ENCODE results near the gene SLC9A9.

The SLC9A9 gene

DNA sequence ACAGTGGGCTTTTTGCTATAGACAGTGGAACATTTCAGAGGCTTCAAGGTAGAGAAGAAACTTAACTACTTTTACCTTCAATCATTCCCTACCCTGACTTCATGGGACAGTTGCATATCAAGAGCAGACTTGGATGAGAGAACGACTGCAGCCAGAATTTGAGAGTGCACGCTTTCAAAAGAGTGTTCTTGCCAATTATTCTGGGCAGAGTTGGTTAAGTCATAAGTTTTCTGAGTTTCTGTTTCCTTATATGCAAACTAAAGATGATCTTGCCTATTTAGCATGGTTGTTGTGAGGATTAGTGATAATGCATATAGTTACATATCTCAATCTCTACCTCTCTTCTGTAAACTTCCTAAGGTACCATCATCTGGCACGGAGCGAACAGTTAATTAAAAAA is 7.6 kb downstream of the SLC9A9 start:
- DNase-seq: no peak

DNA sequence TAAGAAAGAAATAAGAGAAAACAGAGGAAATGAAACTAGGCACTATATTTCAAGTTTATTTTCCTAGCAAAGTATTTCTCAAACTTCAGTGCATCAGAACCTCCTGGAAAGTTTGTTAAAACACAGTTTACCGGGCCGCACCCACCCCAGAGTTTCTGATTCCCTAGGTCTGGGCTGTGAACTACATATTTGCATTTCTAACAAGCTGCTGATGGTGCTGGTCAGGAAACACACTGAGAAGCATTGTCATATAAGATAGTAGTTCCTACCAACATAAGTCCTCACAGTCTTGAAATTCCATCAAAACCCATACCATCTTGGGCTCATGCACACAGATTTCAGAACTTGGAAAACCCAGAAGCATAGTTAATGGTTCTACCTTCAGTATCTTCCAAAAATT is 8.3 kb downstream of the SLC9A9 start:
- DNase-seq: no peak

DNA sequence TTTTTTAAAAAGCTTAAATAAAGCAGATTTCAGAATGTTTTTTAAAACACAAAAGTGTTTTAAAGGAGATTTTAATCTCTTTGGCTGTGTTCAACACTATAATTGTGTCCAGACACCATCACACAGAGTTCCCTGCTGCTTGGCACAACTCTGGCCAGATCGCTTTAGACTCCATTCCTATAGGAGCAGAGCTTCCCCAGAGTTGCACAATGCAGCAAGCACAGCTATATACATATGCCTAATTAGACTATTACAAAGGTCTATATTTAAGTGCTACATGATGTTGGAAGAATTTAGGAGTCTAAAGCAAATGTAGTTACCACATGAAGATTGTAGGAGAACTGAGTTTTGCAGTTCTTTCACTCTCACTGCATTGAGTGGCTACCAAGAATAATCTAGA is 11.2 kb downstream of the SLC9A9 start:
- DNase-seq: no peak

DNA sequence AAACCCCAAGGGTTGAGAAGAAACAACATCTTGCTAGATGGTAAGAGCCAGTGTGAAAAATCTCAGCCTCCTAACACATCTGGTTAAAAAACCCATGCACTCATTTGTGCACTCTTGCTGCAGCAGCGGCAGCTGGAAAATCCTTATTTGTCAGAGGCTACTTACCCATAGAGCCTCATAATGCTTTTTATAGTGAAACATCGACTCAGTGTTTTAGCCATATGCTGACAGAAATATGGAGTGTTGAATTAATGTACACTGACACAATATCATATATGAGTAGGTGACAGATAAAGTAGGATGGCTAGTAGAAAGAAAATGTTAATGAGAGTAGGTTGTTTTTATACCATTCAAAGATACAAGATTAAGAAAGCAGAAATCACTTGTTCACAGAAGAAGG is 13.0 kb downstream of the SLC9A9 start:
- DNase-seq: no peak

DNA sequence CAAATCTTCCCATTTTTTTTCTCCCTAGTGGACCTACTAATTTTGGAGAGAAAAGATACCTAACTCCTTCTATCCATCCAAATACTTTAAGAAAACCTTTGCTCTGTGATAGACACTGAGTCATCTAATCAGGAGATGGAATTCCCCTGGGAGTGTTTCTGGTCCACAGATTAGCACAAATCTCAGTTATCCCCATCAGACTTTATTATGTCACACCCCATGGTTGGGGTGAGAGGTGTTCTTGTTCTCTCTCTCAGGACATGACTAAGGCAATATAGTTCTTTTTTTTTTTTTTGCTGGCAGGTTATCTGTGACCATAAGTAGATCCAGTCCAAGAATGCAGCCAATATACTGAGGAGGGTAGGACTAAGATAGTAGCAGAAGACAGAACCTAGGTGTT is 15.8 kb downstream of the SLC9A9 start:
- DNase-seq: no peak

DNA sequence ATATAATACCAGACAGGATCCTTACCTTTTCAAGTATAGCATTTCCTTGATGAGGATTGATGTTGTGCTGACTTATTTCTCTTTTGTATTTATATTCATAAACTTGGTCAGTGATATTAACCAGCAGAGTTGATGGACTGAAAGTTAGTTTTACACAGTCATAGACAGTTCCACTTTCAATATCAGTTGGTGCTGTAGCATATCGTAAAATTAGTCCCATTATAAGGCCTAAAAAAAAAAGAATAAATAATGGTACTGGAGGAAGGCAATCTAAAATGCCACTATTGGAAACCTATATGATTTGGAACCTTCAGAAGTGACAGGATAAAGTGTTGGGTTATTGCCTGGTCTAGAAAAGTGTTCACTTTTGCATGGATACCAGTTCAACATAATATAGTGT is 16.3 kb downstream of the SLC9A9 start:
- no peak for DNase-seq

DNA sequence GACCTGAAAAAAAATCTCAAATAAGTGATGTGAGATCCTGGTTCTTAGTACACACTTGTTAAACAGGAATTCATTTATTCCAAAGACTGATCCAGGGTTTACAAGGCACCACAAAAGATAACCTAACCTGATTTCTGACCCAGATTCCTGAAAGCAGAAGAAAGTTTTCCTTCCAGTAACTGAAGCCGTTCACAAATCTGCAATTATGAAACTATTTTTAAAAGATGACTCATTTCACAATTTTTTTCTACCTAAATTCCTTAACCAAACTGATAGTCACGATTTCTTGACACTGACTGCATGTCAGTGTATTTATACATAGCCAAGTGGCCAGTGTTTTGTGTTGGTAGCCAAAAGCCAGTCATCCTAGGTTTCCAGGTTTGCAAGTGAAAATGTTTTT is 17.1 kb downstream of the SLC9A9 start:
- DNase-seq: no peak

DNA sequence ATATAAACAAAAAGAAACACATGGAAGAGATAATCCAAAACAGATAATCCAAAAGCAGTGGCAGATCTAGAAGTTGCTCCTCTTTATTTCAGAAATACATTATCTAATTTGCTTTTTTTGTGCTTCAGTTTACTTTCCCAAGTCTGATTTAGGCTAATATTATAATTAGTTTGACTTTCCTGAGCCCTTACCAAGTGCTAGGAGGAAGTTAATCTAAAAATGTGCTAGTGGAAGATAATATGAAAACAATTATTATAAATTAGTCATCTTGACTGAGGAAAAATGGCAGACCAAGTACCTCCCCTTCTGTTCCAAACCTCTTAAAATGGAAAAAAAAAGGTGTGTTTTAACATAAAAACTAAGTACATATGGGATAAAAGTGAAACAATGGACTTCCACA is 17.5 kb downstream of the SLC9A9 start:
- DNase-seq: no peak

DNA sequence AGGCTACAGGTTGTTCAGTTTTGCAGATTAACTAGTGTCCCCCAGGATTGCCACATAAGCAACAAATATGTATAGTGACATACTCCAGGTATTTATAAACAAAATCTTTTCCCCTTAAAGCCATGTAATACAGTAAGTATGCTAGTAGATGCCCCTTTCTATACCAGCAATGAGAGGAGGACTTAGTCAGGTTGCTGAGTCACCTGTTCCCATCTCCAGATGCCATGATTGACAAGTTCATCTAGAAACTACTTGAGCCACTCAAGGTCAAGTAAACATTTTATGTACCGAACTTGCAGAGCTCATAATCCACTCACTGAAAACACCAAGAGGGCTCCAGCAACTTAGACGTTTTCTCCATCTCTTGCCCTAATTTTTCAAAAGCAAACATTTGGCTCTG is 18.2 kb downstream of the SLC9A9 start:
- no peak for DNase-seq

DNA sequence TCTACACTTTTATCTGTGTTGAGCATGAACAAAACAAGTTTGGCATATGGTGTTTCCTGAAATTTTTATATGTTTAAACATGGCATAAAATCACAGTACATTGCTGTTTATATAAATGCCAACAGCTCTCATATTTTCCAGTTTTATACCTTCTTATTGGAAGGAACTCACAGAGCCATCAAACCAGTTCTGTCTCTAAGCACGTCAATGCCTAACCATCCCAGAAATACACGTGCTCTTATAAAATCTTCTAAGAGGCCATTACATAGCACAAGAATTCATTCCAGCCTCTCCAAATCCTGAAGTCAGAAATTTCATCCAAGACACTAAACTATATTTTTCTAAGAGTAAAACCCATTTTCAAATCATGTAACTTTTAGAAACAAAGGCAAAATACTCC is 20.8 kb downstream of the SLC9A9 start:
- DNase-seq: no peak

DNA sequence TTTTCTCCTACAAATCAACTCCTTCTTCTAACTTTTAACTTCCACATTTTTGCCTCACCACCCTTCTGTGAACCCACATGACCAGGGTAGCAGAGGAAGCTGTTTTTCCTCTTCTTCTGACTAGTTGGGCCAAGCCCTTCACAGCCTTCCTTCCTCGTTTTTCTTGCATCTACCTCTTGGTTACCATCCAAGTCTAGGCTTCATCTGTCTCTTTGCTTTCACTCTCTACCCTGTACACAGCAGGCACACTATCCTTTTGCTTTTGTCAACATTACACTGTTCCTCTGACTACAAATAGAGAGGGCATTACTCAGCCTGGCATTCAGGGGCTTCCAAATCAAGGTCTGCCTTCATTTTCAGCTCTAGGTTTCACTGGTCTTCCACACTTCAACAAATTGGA is 22.0 kb downstream of the SLC9A9 start:
- DNase-seq: no peak

DNA sequence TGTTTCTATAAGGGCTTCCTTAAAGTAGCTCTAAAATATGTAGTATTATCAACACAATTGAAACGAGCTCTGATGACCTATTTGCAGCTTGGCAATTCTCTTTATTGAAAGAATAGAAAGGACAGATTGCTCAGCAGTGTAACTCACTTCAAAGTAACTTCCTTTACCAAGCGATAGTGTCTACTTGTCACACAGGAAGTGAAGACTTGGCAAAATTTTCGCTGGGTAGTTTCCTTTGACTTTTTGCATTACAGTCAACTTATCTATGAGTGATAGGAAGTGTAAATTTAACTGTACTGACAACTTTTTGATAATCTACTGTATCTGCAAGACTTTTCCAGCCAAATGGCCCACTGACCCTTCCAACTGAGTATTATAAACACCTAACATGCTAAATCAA is 22.8 kb downstream of the SLC9A9 start:
- DNase-seq: no peak

DNA sequence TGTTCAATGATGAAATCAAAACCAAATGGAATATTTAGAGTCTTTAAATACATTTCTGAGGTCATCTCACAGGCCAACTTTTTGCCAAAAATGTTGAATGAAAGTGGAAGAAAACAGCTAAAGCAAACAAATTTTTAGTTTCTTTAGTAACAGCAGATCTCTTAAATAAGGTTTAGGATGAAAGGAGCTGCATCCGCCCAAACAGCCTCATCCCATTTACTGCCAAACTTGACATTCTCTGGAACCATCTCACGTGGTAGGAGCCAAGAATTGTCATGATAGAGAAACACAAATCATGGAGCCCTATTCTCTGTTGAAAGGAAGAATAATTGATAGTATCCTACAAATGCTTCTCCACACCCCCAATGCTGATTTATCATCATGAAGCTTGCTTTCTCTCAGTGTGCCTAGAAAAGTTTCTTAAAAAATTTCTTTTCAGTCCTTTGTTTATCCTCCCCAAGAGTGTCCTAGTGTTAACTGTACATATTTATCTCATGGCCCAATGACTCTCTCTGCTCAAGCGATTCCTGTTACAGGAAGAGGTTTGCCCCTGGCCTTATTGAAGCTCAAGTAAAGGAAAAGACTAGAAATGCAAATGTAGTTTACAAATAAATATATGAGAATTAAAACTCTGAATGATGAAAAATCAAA is 23.4 kb downstream of the SLC9A9 start:
- no peak for DNase-seq

DNA sequence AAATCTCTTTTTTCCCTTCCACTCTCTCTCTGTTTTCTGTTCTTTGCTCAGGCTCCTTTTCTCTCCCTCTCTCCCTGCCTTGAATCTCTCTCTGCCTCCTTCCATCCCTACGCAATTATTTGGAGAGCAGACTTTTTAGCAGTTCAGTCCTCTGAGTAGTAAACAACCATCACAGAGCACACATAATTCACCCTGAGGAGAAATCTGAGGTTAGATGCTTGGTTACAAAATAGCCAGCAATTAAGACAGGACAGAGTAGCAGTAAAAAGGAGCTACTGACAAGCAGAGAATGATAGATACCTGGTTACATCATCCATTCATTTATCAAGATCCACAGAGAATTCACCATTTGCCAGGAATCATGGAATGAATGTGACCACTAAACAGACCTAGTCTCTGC is 25.5 kb downstream of the SLC9A9 start:
- DNase-seq: no peak

DNA sequence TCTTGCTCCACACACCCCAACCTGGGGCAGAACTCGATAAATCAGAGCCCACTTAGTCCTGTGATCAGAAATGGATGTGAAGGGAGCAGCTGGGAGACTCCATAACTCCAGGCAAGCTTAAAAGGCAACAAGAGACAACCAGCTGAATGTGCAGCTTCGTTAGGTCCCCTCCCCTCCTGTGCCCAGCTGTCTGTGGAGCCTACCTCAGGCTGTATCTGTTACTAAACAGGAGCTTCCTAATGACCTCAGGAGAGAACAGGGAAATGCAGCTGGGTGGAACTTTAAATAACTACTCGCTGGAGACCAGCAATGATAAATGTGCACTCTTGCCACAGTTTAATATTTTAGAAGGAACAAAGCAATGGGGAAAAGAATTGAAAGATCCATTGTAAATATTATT is 25.9 kb downstream of the SLC9A9 start:
- no peak for DNase-seq

DNA sequence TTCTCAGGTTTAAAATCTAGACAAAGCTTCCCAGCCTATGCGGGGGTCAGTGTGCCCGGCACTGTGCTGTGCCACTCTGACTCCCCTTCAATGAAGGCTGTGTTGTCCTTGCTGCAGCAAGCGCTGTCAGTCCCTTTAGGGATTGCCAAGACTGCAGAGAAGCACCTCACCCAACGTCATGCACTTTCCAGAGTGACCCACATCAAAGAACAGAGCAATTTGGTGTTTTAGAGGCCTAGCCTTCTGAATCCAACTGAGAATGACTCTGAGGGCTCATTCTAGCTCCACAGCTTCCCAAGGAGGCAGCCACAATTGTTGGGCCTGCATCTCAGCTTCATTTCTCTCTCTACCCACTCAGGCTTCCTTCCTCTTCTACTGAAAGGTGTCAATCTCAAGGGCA is 26.4 kb downstream of the SLC9A9 start:
- no peak for DNase-seq

DNA sequence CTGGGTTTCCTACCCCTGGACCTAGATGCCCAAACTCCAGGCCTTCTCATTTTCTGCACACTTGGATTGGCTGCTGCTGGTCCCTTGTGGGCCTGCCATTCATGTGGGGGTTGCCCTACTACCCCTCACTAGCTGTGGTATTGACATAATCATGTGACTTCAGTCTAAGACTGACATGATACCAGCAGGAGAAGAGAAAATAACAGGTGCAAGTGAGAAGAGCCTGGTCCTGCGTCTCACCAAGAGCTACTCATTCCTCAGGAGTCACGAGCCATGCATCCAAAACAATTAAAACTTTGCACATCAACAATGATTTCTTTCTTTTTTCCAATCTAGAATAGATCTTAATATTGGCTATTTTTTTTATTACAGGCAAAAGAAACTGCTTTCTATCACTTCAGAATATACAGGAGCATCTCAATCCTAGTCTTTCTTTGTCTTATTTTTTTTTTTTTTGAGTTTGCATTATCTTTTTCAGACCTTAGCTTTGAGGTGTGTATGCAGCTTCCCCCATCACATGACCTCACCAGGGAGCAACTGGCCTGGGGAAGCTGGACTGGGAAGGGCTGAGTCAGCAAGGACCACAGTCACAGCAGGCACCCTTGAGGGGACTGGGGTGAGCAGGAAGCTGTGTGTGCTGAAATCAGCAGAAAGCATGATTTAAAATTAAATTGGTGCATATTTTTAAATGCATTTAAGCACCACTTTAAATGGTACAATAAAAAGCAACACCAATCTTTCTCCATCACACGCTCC is 27.6 kb downstream of the SLC9A9 start:
- DNase-seq: no peak

DNA sequence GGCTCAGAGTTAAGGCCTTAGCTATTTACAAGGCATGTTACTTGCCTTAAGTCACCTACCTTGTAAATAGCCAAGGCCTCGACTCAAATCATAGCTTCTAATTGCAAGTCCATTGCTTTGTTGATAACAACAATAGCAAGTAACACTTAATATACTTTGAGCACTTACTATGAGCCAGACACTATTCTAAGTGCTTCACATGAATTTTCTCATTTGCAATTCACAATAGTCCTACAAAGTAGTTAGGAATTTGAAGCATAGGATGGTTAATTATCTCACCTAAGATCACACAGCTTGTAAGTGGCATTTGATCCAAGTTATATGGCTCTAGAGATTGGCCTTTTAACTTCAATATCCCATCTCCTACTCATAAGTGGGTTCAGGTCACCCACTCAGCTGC is 28.4 kb downstream of the SLC9A9 start:
- no peak for DNase-seq

DNA sequence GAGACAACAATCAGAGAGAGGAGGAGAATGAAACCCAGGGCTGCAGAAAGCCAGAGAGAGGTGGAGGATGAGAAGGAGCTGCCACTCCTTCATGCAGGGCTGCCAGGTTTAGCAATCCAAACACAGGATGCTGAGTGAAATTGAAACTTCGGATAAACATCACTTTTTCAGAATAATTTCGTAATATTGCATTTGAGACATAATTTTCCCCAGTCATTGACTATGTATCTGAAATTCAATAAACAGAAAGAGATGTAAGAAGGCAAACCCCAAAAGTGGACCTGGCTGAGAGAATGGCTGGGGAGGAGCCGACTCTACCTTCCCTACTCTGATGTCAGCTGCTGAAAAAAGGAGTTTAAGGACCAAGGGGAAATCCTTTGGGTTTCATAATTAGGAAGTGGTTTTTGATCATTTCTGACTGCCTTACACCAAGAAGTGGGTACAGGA is 33.8 kb downstream of the SLC9A9 start:
- DNase-seq: no peak

DNA sequence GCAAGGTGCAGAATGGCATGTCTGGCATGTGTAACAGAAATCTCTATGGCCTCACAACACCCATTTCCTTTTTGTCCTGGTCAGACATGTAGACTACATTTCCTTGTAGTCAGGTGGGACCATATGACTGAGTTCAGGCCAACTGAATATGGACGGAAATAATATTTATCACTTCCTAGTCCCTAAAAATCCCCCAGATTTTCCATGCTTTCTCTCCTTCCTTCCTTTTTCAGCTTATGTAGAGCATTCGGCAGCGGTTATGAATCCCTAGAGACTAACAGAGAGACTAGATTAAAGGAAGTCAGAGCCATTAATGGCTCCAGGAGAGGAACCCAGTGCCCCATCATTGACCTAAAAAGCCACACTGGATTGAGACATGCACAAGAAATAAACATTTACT is 35.8 kb downstream of the SLC9A9 start:
- no peak for DNase-seq

DNA sequence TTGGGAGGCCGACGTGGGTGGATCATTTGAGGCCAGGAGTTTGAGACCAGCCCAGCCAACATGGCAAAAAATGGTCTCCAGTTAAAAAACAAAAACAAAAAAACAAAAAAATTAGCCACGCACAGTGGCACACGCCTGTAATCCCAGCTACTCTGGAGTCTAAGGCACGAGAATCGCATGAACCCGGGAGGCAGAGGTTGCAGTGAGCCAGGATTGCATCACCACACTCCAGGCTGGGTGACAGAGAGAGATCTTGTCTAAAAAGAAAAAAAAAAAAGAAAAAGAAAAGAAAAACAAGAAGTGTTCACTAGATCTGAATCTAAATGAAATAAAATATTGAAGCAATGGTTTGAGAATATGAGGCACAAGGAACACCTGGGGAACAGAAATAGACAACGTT is 36.7 kb downstream of the SLC9A9 start:
- DNase-seq: no peak

DNA sequence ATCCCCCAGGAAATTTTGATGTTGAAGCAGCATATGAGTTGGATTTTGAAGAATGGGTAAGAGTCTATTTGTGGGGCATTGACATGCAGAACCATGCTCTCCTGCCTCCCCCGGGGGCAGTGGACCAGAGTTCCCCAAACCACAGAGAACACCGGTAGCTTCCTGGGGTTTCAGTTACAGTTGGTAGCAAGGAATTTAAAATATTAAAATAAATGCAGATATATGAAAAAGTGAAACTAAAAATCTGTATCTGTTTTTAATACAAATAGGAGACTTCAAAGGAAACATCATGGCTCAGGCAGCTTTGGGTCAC is 37.4 kb downstream of the SLC9A9 start:
- no peak for DNase-seq

DNA sequence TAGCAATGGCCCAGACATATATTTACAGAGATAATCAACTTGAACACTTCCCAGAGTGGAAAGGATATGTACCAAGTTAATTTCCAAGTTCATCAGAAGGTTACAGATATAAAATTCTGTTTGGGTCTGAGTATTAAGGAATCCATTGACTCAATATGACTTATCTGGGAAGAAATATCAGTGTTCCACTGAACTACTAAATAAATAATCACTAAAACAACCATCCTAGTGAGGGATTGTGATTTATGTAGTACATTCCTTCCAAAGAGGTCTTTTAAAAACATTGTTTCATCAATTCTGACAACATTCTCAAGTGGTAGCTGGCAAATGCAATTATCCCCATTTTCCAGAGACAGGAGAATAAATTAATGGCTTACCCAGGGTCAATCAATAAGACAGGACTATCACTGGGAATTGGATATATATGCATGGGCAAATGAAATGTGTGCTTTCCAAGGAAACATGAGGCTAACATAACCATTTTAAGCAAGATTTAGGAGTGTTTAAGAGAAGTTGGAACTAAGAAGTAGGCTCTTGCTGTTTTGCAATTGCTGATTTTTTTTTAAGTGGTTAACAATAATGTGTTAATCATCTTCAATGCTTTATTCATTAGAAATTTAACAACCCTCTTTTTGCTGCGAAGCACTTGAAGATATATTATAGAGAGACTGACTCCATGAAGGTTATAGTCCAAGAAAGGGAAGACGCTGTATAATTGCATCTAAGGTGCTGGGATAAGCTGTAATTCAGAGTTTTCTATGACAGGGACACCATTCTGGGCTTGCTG is 37.9 kb downstream of the SLC9A9 start:
- no peak for DNase-seq

DNA sequence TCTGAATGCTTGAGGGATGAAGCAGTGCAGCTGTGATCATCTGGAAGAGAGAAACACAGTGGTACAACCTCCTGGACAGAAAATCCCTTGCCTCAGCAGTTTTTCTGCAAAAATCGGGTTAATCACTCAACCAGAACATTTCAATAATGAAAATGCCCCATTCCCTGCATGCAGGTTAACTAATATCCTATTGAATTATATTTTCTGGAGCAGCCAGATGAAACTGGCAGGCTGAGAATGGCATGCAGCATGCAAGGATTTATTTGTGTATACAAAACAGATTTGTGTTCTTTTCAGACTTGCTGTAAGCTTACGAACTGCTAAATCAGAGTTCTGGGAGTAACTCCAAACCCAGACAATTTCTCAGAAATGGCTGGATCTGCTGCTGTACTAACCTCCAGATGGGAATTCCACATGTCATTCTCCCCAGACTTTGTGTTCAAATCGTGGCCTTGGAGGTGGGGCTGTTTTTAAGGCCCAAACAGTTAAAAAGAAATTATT is 39.1 kb downstream of the SLC9A9 start:
- no peak for DNase-seq
